ENCODE data around the gene TIMP3.

- TF ChIP-seq CTCF (IDR thresholded peaks at IDR 0.05; ENCODE audit: low read length) (no peak), EZH2 (optimal IDR thresholded peaks at IDR 0.05; ENCODE audit: low read depth, low read length) (no peak)
Observed at GRCh38 chr22:32788904-32789624, 12.4 kb upstream of the TIMP3 start.

All from MM.1S (cell line).